Measurements from ENCODE around the gene TSC22D1. TPM values are rescaled to one million over a fixed set of nuclear protein-coding genes. Genes with fewer than 3 reads are reported as not detected.

The TSC22D1 gene
- total RNA-seq, 1 donor: 94.5 TPM

GRCh38 chr13:44557986-44558385 lies 18.1 kb downstream of the TSC22D1 start:
- no peak for DNase-seq (ENCODE audit: low read depth)
- no peak for TF ChIP-seq CTCF (IDR thresholded peaks at IDR 0.05; ENCODE audit: insufficient read depth, low read length)
- no peak overlapping the region for H3K4me3 ChIP-seq (ENCODE audit: low read depth, low read length)

DNA sequence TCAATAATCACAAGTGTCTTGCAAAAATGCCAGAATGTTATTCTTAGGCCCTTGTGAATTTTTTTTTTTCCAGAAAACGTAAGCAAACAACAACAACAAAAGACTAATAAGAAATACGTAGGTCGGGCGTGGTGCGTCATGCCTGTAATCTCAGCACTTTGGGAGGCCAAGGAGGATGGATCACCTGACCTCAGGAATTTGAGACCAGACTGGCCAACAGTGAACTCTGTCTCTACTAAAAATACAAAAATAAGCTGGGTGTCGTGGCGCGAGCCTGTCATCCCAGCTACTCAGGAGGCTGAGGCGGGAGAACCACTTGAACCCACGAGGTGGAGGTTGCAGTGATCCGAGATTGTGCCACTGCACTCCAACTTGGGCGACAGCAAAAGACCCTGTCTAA lies 20.9 kb downstream of the TSC22D1 start:
- TF ChIP-seq CTCF (IDR thresholded peaks at IDR 0.05; ENCODE audit: insufficient read depth, low read length): no peak
- H3K4me3 ChIP-seq (ENCODE audit: low read depth, low read length): no peak overlapping the region
- DNase-seq (ENCODE audit: low read depth): no peak

GRCh38 chr13:44549476-44549875 lies 26.7 kb downstream of the TSC22D1 start:
- TF ChIP-seq CTCF (IDR thresholded peaks at IDR 0.05; ENCODE audit: insufficient read depth, low read length): no peak
- H3K4me3 ChIP-seq (ENCODE audit: low read depth, low read length): no peak overlapping the region
- DNase-seq (ENCODE audit: low read depth): no peak

GRCh38 chr13:44546164-44546563 lies 30.0 kb downstream of the TSC22D1 start:
- DNase-seq (ENCODE audit: low read depth): no peak
- no peak overlapping the region for H3K4me3 ChIP-seq (ENCODE audit: low read depth, low read length)
- TF ChIP-seq CTCF (IDR thresholded peaks at IDR 0.05; ENCODE audit: insufficient read depth, low read length): no peak

DNA sequence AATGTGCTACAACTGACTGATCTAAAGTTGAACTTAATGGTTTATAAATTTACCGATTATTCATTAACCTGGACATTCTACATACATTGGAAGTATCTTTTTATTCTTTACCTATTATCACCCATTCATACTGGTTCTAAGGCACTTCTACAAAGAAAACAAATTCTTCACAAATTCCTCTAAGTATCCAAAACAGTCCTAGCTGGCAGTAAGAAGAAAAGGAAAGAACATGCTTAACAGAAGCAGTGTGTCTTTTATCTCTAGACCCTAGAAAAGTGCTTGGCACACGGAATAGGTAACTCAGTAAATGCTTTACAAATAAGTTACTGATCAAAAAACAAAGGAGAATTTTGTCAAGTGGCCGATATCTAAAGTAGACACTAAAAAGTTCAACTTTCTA lies 32.8 kb downstream of the TSC22D1 start:
- DNase-seq (ENCODE audit: low read depth): no peak
- TF ChIP-seq CTCF (IDR thresholded peaks at IDR 0.05; ENCODE audit: insufficient read depth, low read length): no peak
- no peak overlapping the region for H3K4me3 ChIP-seq (ENCODE audit: low read depth, low read length)

DNA sequence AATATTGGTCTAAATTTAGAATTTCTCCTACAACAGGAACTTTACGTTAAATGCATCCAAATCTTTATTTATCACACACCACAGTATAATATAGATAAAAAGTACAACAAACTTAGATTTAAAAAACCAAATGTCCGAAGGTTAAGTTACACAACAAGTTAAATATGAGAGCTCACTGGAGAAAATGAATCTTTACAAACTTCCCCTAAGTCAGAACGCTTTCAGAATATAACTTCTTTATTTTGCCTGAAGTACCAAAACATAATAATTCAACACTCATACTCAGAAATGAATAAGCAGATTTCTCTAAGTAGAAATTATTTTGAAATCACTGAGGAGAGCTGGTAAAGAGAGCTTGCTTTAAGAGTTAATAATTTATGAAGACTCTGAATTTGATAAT lies 33.8 kb downstream of the TSC22D1 start:
- no peak overlapping the region for H3K4me3 ChIP-seq (ENCODE audit: low read depth, low read length)
- no peak for TF ChIP-seq CTCF (IDR thresholded peaks at IDR 0.05; ENCODE audit: insufficient read depth, low read length)
- DNase-seq (ENCODE audit: low read depth): no peak

GRCh38 chr13:44541601-44542000 lies 34.5 kb downstream of the TSC22D1 start:
- TF ChIP-seq CTCF (IDR thresholded peaks at IDR 0.05; ENCODE audit: insufficient read depth, low read length): no peak
- H3K4me3 ChIP-seq (ENCODE audit: low read depth, low read length): no peak overlapping the region
- no peak for DNase-seq (ENCODE audit: low read depth)
